ENCODE measurements around the gene TNFAIP3.

The TNFAIP3 gene

GRCh38 chr6:137863091-137863797 lies 3.8 kb upstream of the TNFAIP3 start:
- no peak for DNase-seq (ENCODE audit: low read depth)

GRCh38 chr6:137864812-137865508 lies 2.1 kb upstream of the TNFAIP3 start:
- DNase-seq (ENCODE audit: low read depth), result no peak

DNA sequence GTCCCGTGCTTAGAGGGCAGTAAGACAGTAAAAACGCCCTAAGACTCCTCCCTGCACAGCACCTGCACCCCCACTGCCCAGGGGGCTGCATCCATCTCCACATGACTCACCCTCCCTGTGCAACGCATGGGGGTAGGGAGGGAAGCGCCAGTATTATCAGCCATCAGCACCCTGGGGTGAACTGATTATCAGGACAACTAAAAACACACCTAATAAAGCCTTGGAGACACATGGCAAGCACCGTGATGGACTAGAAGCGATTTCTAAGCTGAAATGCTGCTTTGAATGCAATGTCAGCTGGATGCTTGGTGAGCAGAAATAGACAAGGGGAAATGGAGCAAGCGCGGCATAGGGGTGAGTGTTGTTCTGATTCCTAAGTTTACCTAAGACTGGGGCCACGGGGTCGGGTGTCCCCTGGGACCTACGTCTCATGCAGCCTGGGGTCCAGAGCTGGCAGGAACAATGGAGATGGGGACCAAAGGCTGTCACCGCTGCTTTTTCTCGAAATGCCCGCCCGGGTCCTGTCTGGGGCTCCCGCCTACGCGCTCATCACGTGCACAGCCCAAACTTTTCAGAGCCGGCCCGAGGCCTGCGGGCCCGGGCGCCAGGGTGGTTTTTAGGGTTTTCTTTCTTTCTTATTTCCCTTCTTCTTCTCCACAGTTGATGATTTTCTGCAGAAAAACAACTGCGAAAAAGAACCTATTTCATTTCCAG lies 702 bp upstream of the TNFAIP3 start:
- DNase-seq (ENCODE audit: low read depth), result no peak

GRCh38 chr6:137867685-137868509 lies 838 bp downstream of the TNFAIP3 start:
- DNase-seq (ENCODE audit: low read depth), result no peak

DNA sequence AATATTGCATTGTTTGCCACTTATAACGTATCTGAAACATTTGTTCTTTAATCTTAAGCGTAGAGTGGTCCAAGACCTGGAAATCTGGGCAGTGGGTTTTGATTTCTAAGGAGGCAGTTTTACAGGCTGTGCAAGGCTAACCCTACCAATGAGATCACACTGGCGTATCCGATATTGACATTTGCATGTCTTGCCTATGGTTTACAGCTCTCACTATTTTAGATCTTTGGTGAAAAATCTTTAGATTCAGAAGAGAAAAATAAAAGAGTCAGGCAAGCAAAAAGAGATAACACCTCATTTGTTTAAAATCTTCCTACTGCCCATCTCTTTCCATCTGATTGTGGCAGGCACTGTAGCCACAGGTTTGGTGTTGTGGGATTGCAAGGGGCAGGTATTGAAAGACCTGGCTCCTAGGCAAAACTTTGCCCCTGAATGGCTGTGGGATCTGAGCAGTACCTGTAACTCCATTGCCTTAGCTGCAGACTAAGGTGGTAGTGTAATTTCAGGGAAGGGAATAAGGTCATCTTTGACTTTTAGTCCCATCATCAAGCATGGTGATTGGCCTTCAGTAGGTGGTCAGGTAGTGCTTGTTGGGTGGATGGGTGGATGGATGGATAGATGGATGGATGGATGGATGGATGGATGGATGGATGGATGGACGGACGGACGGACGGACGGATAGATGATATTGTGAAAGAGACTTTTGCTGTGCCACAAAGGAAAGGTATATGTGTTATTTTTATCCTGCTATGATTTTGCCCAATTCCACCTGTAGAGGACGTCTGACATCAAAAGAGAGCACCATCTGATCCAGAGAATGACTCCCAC lies 1.9 kb downstream of the TNFAIP3 start:
- DNase-seq (ENCODE audit: low read depth), result no peak

DNA sequence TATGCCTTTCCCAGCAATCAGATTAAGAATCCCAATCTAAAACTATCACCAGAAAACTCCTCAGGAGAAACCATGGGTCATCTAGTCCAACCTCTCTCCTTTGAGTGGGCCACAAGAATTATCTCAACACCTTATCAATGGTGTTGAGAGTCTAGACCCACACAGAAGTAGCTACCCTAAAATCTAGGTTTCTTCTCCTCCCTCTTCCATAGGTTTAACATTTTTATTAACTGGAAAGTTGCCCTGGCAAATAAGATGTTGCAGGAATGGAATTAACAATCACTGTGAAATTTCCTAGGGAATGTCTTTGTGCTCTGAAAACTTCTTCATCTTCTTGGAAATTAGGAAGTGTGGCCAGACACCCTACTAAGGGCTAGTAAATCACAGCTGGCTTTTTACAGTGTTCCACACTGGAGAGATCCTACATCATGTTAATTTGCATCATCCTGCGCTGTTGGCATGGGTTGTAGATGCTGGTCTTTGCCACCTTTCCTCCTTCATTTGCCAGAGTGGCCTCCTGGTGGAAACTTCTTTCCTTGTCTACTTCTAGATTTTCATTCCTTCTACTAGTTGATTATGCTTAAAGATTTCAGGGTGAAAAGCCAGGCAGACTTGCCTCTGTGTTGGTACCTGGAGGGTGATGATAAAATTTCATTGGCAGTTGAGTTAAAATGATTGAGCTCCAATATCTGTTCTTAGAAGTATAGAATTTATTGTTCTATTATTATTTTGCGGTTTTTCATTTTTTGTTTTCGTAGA lies 2.7 kb downstream of the TNFAIP3 start:
- no peak for DNase-seq (ENCODE audit: low read depth)

- no peak for DNase-seq (ENCODE audit: low read depth)
These were observed 3.2 kb downstream of the TNFAIP3 start for GRCh38 chr6:137870308-137870644.

DNA sequence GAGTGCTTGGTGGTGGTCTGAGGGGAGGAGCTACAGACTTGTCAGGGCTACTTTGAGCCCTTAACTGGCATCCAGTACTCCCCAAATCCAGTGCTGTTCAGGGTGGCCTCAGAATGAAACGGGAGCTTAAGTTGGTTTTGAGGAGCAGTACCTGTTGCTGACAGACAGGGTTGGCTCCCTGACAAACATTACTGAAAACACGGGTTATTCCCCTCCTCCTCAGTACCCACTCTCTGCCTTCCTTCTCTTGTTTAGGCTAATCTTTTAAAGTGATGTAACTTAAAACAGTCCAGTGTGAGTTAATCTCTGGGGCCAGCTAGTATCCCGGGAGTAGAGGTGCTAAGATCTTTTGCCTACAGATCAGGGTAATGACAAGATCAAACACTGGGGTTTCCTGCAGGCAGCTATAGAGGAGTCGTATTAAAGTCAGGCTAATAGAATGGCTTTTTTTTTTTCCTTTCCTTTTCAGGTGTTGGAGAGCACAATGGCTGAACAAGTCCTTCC lies 3.7 kb downstream of the TNFAIP3 start:
- DNase-seq (ENCODE audit: low read depth), result no peak

- no peak for DNase-seq (ENCODE audit: low read depth)
These were observed 4.2 kb downstream of the TNFAIP3 start for GRCh38 chr6:137871291-137871690.

DNA sequence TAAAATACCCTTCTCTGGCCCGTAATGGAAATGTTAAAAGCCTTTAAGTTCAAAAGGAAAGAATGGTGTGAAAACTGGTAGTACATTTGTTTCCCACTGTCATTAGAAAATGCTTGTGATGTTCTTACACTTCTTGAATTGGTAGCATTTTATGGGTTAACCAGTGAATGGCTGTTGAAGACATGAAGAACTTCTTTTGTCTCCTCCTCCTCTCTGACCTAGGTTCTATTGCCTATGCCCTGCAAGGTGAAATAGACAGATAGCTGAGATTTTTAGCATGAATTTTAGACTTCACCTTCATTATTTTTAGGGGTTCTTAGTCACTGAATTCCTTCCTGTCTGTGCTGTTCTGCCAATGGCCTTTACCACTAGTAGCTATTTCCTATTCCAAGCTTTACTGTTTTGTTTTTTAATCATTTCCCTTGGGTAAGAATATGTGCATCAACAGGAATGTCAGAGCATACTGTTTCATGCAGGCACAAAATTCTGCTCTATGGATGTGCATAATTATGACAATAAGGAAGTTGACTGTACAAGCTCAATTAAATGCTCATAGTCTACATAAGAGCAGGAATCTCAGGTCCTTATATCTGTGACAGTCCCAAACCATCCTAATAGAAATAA lies 4.9 kb downstream of the TNFAIP3 start:
- no peak for DNase-seq (ENCODE audit: low read depth)

DNA sequence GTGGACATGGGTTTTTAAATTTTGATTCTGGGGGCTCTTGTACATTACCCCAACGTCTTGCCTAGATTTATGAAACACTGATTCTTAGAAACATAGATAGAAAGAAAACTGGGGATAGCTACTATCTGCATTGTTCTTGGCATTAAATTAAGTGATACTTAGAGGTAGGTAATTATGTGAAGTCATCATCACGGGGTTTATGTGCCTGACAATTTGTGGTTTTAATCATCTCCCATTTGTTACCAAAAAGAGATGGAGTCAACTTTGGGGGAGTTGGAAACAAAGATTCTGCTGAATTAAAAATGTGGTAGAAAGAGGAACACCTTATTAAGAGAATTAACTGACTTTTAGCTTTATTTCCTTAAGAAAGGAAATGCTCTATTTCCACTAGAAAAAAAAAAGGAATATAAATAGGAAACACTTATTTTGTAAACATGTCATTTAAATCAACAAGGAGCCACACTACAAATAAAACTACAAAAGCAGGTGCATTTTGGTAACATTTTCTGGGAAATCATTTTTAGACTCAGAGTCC lies 5.6 kb downstream of the TNFAIP3 start:
- DNase-seq (ENCODE audit: low read depth), result no peak

- peak; percentile 94 for DNase-seq (ENCODE audit: low read depth)
These were observed 6.3 kb downstream of the TNFAIP3 start for GRCh38 chr6:137873273-137873762.

- no peak for DNase-seq (ENCODE audit: low read depth)
These were observed 7.4 kb downstream of the TNFAIP3 start for GRCh38 chr6:137874204-137875057.

GRCh38 chr6:137875058-137875520 lies 8.0 kb downstream of the TNFAIP3 start:
- DNase-seq (ENCODE audit: low read depth), result no peak

GRCh38 chr6:137875606-137876005 lies 8.5 kb downstream of the TNFAIP3 start:
- no peak for DNase-seq (ENCODE audit: low read depth)

GRCh38 chr6:137876547-137876946 lies 9.5 kb downstream of the TNFAIP3 start:
- DNase-seq (ENCODE audit: low read depth), result no peak

DNA sequence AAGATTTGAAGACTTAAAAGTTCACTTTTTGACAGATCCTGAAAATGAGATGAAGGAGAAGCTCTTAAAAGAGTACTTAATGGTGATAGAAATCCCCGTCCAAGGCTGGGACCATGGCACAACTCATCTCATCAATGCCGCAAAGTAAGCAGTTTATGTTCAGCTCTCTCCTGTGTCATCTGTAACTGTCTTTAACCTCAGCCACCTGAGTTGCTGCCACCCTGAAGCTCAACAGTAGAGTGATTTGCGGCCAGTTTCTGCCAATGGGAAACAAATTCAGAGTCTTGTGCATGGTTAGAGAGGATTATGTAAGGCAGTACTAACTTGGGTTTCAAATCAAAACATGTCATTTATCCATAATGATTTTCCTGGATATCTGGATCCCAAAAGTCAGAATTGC lies 10.1 kb downstream of the TNFAIP3 start:
- no peak for DNase-seq (ENCODE audit: low read depth)

- DNase-seq (ENCODE audit: low read depth), result no peak
These were observed 10.5 kb downstream of the TNFAIP3 start for GRCh38 chr6:137877606-137878005.
